ENCODE data around the gene NGEF.

NGEF gene

GRCh38 chr2:233007270-233007669 lies 5.8 kb downstream of the NGEF start:
- no peak for TF ChIP-seq CTCF (IDR thresholded peaks at IDR 0.05; ENCODE audit: low read depth, low read length, missing control alignments)
- DNase-seq (ENCODE audit: low read depth), result no peak
- no peak overlapping the region for H3K4me3 ChIP-seq (ENCODE audit: low read depth, low read length)

- no peak for TF ChIP-seq CTCF (IDR thresholded peaks at IDR 0.05; ENCODE audit: low read depth, low read length, missing control alignments)
- H3K4me3 ChIP-seq (ENCODE audit: low read depth, low read length), result no peak overlapping the region
- DNase-seq (ENCODE audit: low read depth), result no peak
Observed at GRCh38 chr2:233006648-233007047, 6.4 kb downstream of the NGEF start.

GRCh38 chr2:233005096-233005495 lies 8.0 kb downstream of the NGEF start:
- no peak for DNase-seq (ENCODE audit: low read depth)
- no peak for TF ChIP-seq CTCF (IDR thresholded peaks at IDR 0.05; ENCODE audit: low read depth, low read length, missing control alignments)
- H3K4me3 ChIP-seq (ENCODE audit: low read depth, low read length), result no peak overlapping the region

- no peak overlapping the region for H3K4me3 ChIP-seq (ENCODE audit: low read depth, low read length)
- no peak for TF ChIP-seq CTCF (IDR thresholded peaks at IDR 0.05; ENCODE audit: low read depth, low read length, missing control alignments)
- no peak for DNase-seq (ENCODE audit: low read depth)
Observed at GRCh38 chr2:233003658-233004555, 9.1 kb downstream of the NGEF start.

- no peak overlapping the region for H3K4me3 ChIP-seq (ENCODE audit: low read depth, low read length)
- TF ChIP-seq CTCF (IDR thresholded peaks at IDR 0.05; ENCODE audit: low read depth, low read length, missing control alignments), result no peak
Observed at GRCh38 chr2:233002829-233003657, 10.0 kb downstream of the NGEF start.

GRCh38 chr2:233000886-233001750 lies 11.9 kb downstream of the NGEF start:
- DNase-seq (ENCODE audit: low read depth), result no peak
- H3K4me3 ChIP-seq (ENCODE audit: low read depth, low read length), result no peak overlapping the region
- no peak for TF ChIP-seq CTCF (IDR thresholded peaks at IDR 0.05; ENCODE audit: low read depth, low read length, missing control alignments)

More at GRCh38 chr2:233002829-233003657, 10.0 kb downstream of the NGEF start:
- no peak for DNase-seq (ENCODE audit: low read depth)
